C4-2B (cell line): ENCODE data around the gene HNRNPAB.

ENCODE experiments used
- CTCF ChIP-seq: fragments of 450-650 bp; conservative IDR thresholded peaks from 2 replicates; pipeline ENCODE4 v1.5.1; 2017; ENCODE audit warnings: mild to moderate bottlenecking
- ZFX ChIP-seq: fragments of 450-650 bp; IDR thresholded peaks from 2 replicates; pipeline ENCODE4 v1.6.1; 2017

- TF ChIP-seq CTCF = no peak
- no peak for TF ChIP-seq ZFX
Observed at GRCh38 chr5:178240766-178241165, 36.4 kb downstream of the HNRNPAB start.
